H9 (cell line): ENCODE results near the gene RBKS. TPM values are rescaled to one million over a fixed set of nuclear protein-coding genes. Genes with fewer than 3 reads are reported as not detected.

Experiments used
- DNase-seq: peaks from one replicate; pipeline ENCODE4 v3.0.0-alpha.2; 2017
- H2AFZ ChIP-seq: one replicate; pipeline ENCODE4 v1.6.1; 2013; ENCODE audit warnings: mild to moderate bottlenecking, low read length, control low read depth, moderate library complexity
- H2AK5ac ChIP-seq: 2 replicates; pipeline ENCODE4 v1.6.1; 2013; ENCODE audit warnings: low read length, control low read depth, mixed read lengths; ENCODE audit not compliant: insufficient read length
- H2BK120ac ChIP-seq: one replicate; pipeline ENCODE4 v1.6.1; 2013; ENCODE audit warnings: low read depth, mild to moderate bottlenecking, low read length, control low read depth, inconsistent platforms; ENCODE audit not compliant: poor library complexity, severe bottlenecking
- H2BK12ac ChIP-seq: 2 replicates; pipeline ENCODE4 v1.6.1; 2013; ENCODE audit warnings: low read length, control low read depth, mixed read lengths, low read depth; ENCODE audit not compliant: insufficient read length
- H2BK15ac ChIP-seq: 2 replicates; pipeline ENCODE4 v1.6.1; 2013; ENCODE audit warnings: low read depth, low read length, control low read depth
- H2BK20ac ChIP-seq: one replicate; pipeline ENCODE4 v1.6.1; 2013; ENCODE audit warnings: low read depth, mild to moderate bottlenecking, low read length, control low read depth, inconsistent platforms; ENCODE audit not compliant: poor library complexity, severe bottlenecking
- H2BK5ac ChIP-seq: 2 replicates; pipeline ENCODE4 v1.6.1; 2013; ENCODE audit warnings: low read length, control low read depth, mixed read lengths; ENCODE audit not compliant: insufficient read length
- H3K14ac ChIP-seq: 2 replicates; pipeline ENCODE4 v1.6.1; 2013; ENCODE audit warnings: low read length, control low read depth; ENCODE audit not compliant: insufficient read depth
- H3K18ac ChIP-seq: 2 replicates; pipeline ENCODE4 v1.6.1; 2013; ENCODE audit warnings: low read depth, mild to moderate bottlenecking, mixed read lengths, low read length, control low read depth; ENCODE audit not compliant: insufficient read length
- H3K23ac ChIP-seq: 2 replicates; pipeline ENCODE4 v1.6.1; 2013; ENCODE audit warnings: low read length, control low read depth, mixed read lengths, low read depth; ENCODE audit not compliant: insufficient read length
- H3K23me2 ChIP-seq: 2 replicates; pipeline ENCODE4 v1.6.1; 2013; ENCODE audit warnings: low read depth, mild to moderate bottlenecking, mixed read lengths, low read length, control low read depth; ENCODE audit not compliant: insufficient read length, poor library complexity, severe bottlenecking
- H3K27ac ChIP-seq: 2 replicates; pipeline ENCODE4 v1.5.1; 2013; ENCODE audit warnings: low read length, control low read depth, mixed read lengths, low read depth; ENCODE audit not compliant: insufficient read length
- H3K27me3 ChIP-seq: 2 replicates; pipeline ENCODE4 v1.6.1; 2013; ENCODE audit warnings: low read length, control low read depth, inconsistent platforms; ENCODE audit not compliant: insufficient read depth
- H3K4ac ChIP-seq: 2 replicates; pipeline ENCODE4 v1.6.1; 2013; ENCODE audit warnings: low read depth, mild to moderate bottlenecking, control low read depth, inconsistent platforms, low read length, moderate library complexity
- H3K4me1 ChIP-seq: 2 replicates; pipeline ENCODE4 v1.6.1; 2013; ENCODE audit warnings: low read length, control low read depth, inconsistent platforms; ENCODE audit not compliant: insufficient read depth
- H3K4me2 ChIP-seq: 2 replicates; pipeline ENCODE4 v1.6.1; 2013; ENCODE audit warnings: low read length, control low read depth, mixed read lengths; ENCODE audit not compliant: insufficient read length, insufficient read depth
- H3K56ac ChIP-seq: 2 replicates; pipeline ENCODE4 v1.6.1; 2013; ENCODE audit warnings: low read depth, mild to moderate bottlenecking, mixed read lengths, low read length, control low read depth; ENCODE audit not compliant: insufficient read length
- H3K79me1 ChIP-seq: 2 replicates; pipeline ENCODE4 v1.6.1; 2013; ENCODE audit warnings: low read depth, mild to moderate bottlenecking, moderate library complexity, low read length, control low read depth, inconsistent platforms; ENCODE audit not compliant: insufficient read depth, poor library complexity, severe bottlenecking
- H3K79me2 ChIP-seq: 2 replicates; pipeline ENCODE4 v1.6.1; 2013; ENCODE audit warnings: low read length, control low read depth, inconsistent platforms; ENCODE audit not compliant: insufficient read depth
- H3K9ac ChIP-seq: 2 replicates; pipeline ENCODE4 v1.6.1; 2013; ENCODE audit warnings: low read length, control low read depth, mixed read lengths; ENCODE audit not compliant: insufficient read length; ENCODE audit errors: extremely low read depth
- H3K9me3 ChIP-seq: one replicate; pipeline ENCODE4 v1.6.1; 2013; ENCODE audit warnings: low read depth, low read length, inconsistent platforms; ENCODE audit not compliant: control insufficient read depth
- H3T11ph ChIP-seq: one replicate; pipeline ENCODE4 v1.6.1; 2013; ENCODE audit warnings: mild to moderate bottlenecking, low read length, control low read depth, inconsistent platforms
- H4K20me1 ChIP-seq: one replicate; pipeline ENCODE4 v1.6.1; 2013; ENCODE audit not compliant: control insufficient read depth, insufficient read length, insufficient read depth
- H4K5ac ChIP-seq: 2 replicates; pipeline ENCODE4 v1.6.1; 2013; ENCODE audit warnings: low read depth, mild to moderate bottlenecking, mixed read lengths, low read length, control low read depth; ENCODE audit not compliant: insufficient read length
- H4K8ac ChIP-seq: replicated peaks from 2 replicates; pipeline ENCODE4 v1.6.1; 2013; ENCODE audit warnings: low read length, control low read depth, mixed read lengths, low read depth; ENCODE audit not compliant: insufficient read length
- H4K91ac ChIP-seq: 2 replicates; pipeline ENCODE4 v1.6.1; 2013; ENCODE audit warnings: low read depth, mild to moderate bottlenecking, moderate library complexity, mixed read lengths, low read length, control low read depth; ENCODE audit not compliant: insufficient read length
- H3K27ac Mint-ChIP-seq, 3 experiments: 2 replicates in 2 of 3; 3 replicates in 1 of 3; pipeline ENCODE4 v1.8.0; 2020 to 2021; ENCODE audit warnings: mixed read lengths in 3 of 3, mild to moderate bottlenecking in 1 of 3, moderate library complexity in 1 of 3
- H3K27me3 Mint-ChIP-seq: 2 replicates; pipeline ENCODE4 v1.8.0; 2021; ENCODE audit warnings: low read depth, mild to moderate bottlenecking, moderate library complexity, mixed read lengths
- H3K36me3 Mint-ChIP-seq, 3 experiments: 2 replicates in 2 of 3; 3 replicates in 1 of 3; pipeline ENCODE4 v1.8.0; 2020 to 2021; ENCODE audit warnings: low read depth in 3 of 3, mixed read lengths in 3 of 3; ENCODE audit not compliant: insufficient read depth in 1 of 3
- H3K4me1 Mint-ChIP-seq, 2 experiments: 2 replicates each; pipeline ENCODE4 v1.8.0; 2020; ENCODE audit warnings: mixed read lengths in 2 of 2
- H3K4me3 Mint-ChIP-seq, 2 experiments: 2 replicates in 1 of 2; 3 replicates in 1 of 2; pipeline ENCODE4 v1.8.0; 2020 to 2021; ENCODE audit warnings: mild to moderate bottlenecking in 2 of 2, mixed read lengths in 2 of 2, moderate library complexity in 1 of 2
- H3K9me3 Mint-ChIP-seq, 2 experiments: 2 replicates in 1 of 2; 3 replicates in 1 of 2; pipeline ENCODE4 v1.8.0; 2020; ENCODE audit warnings: mild to moderate bottlenecking in 2 of 2, mixed read lengths in 2 of 2, moderate library complexity in 1 of 2
- CTCF ChIP-seq: fragments of 200-600 bp; sonication (generic); conservative IDR thresholded peaks from 3 replicates; pipeline ENCODE4 v1.8.0; 2021; ENCODE audit warnings: antibody characterized with exemption, mild to moderate bottlenecking
- WGBS: extraction: QIAGEN DNeasy Blood & Tissue Kit; methylation state at CpG from one replicate; pipeline ENCODE4 v1.1.7; 2013; ENCODE audit warnings: missing lambda C conversion rate, low lambda C conversion rate, mixed read lengths; ENCODE audit not compliant: insufficient read length; ENCODE audit errors: extremely low coverage; 5-methylcytosine and 5-hydroxymethylcytosine counted together
- total RNA-seq: library from RNA; stranded (reverse); gene quantifications from 2 replicates; pipeline ENCODE4 v1.2.1, GENCODE V29; 2021

The RBKS gene
- total RNA-seq, 1 experiment from 2014 or later = 2.3 TPM

DNA sequence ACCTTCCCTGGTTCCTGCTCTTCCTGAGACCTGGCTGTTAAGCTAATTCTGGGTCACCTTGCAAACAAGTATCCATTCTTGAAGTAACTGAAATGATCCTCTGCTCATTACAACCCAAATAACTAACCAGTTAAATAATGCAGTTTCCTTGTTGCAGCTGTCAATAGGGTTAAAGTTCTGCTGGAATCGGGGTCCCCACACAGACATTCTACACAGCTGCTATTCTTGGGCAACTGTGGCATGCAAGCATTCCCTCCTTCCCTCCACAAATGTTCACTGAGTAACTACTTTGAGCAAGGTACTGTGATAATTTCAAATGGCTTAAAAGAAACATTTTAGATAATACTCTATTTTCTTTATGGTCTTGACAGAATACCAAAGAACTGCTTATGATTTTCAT, 17.1 kb downstream of the RBKS start:
- Histone ChIP-seq H4K8ac (no peak overlapping the region), H3K79me2 (no peaks in the 10 kb centered on the region), H3K4me1 (no peaks in the 10 kb centered on the region), H3K14ac (no peak overlapping the region), H3K4ac (no peak overlapping the region), H2AK5ac (no peak overlapping the region), H3K56ac (no peak overlapping the region), H4K91ac (no peak overlapping the region), H3K79me1 (no peaks in the 10 kb centered on the region), H2BK120ac (no peak overlapping the region), H3K23me2 (no peaks in the 10 kb centered on the region), H3K9me3 (no peaks in the 10 kb centered on the region), H3K18ac (no peak overlapping the region), H4K5ac (no peak overlapping the region), H3K27me3 (no peaks in the 10 kb centered on the region), H2BK20ac (no peak overlapping the region), H2BK12ac (no peak overlapping the region), H3K4me2 (no peak overlapping the region), H4K20me1 (no peaks in the 10 kb centered on the region), H2BK15ac (no peak overlapping the region), H2AFZ (no peak overlapping the region), H2BK5ac (no peak overlapping the region), H3K27ac (no peak overlapping the region), H3K23ac (no peak overlapping the region), H3T11ph (no peak overlapping the region), H3K9ac (peak overlapping the region; percentile 14)
- no CpG with 5 or more reads among the region's 1 CpG for WGBS
- Mint-ChIP-seq H3K27me3 (peaks cover 3% of the 10 kb centered on the region), H3K4me3 (no peak overlapping the region), H3K9me3 (peaks cover 3 to 5% of the 10 kb centered on the region in 2 experiments; a peak in 4 of 5 replicates), H3K4me1 (no peaks in the 10 kb centered on the region), H3K36me3 (no peaks in the 10 kb centered on the region), H3K27ac (no peak overlapping the region)
- TF ChIP-seq CTCF = no peak
- no peak for DNase-seq
